ENCODE results near the gene PDE8A. TPM values are rescaled to one million over a fixed set of nuclear protein-coding genes. Genes with fewer than 3 reads are reported as not detected.

Gene PDE8A
- total and polyA plus RNA-seq, 2 of the 13 experiments (the other 11 are each of a cell fraction or from before 2014, with no cell fraction given): 26.3 to 48.5 TPM

- no peak for TF ChIP-seq KIAA2018 (CRISPR knock-in tag; IDR thresholded peaks at IDR 0.05; ENCODE audit: borderline replicate concordance)
- no peak for TF ChIP-seq SP1 (IDR thresholded peaks at IDR 0.05)
- peak; percentile 66 for TF ChIP-seq SP1 (CRISPR knock-in tag; IDR thresholded peaks at IDR 0.05)
- TF ChIP-seq ZNF354B (CRISPR knock-in tag; IDR thresholded peaks at IDR 0.05): no peak
- peak; percentile 64 for TF ChIP-seq YEATS4 (CRISPR knock-in tag; IDR thresholded peaks at IDR 0.05; ENCODE audit: borderline replicate concordance)
- no peak for TF ChIP-seq SRF (IDR thresholded peaks at IDR 0.05; ENCODE audit: low read depth, low read length)
- no peak for TF ChIP-seq ZNF761 (CRISPR knock-in tag; conservative IDR thresholded peaks at IDR 0.05)
- no peak for TF ChIP-seq ZNF318 (CRISPR knock-in tag; IDR thresholded peaks at IDR 0.05)
- no peak for TF ChIP-seq SSRP1 (CRISPR knock-in tag; IDR thresholded peaks at IDR 0.05)
- peak; percentile 75; the same call in 1 of the 2 replicates for TF ChIP-seq ZNF746 (CRISPR knock-in tag; IDR thresholded peaks at IDR 0.05)
- TF ChIP-seq ERF (CRISPR knock-in tag; IDR thresholded peaks at IDR 0.05): peak; percentile 93
- peak; percentile 70 for TF ChIP-seq SP4 (CRISPR knock-in tag; IDR thresholded peaks at IDR 0.05)
- TF ChIP-seq HNRNPH1 (optimal IDR thresholded peaks at IDR 0.05; ENCODE audit: low read depth, low read length): no peak
- TF ChIP-seq ZNF549 (CRISPR knock-in tag; IDR thresholded peaks at IDR 0.05): no peak
- peak; percentile 63; the same call in 1 of the 2 replicates for TF ChIP-seq ZNF747 (CRISPR knock-in tag; IDR thresholded peaks at IDR 0.05; ENCODE audit: borderline replicate concordance)
Measured at GRCh38 chr15:84981054-84981710, 474 bp upstream of the PDE8A start (continued).
